ENCODE data around the gene ZSCAN22. TPM values are rescaled to one million over a fixed set of nuclear protein-coding genes. Genes with fewer than 3 reads are reported as not detected.

ZSCAN22 gene
- total and polyA plus RNA-seq, 2 of the 13 experiments (the other 11 are each of a cell fraction or from before 2014, with no cell fraction given), result 2.5 to 3.5 TPM

GRCh38 chr19:58372311-58373133 is 45.7 kb downstream of the ZSCAN22 start (continued):
- no peak for TF ChIP-seq FOXO4 (CRISPR knock-in tag; conservative IDR thresholded peaks at IDR 0.05)
- TF ChIP-seq HNF4A (CRISPR knock-in tag; IDR thresholded peaks at IDR 0.05), result peak; percentile 16; the same call in 1 of the 2 replicates
- peak; percentile 72 for TF ChIP-seq RXRB (CRISPR knock-in tag; IDR thresholded peaks at IDR 0.05; ENCODE audit: borderline replicate concordance)
- no peak for TF ChIP-seq ZNF839 (CRISPR knock-in tag; IDR thresholded peaks at IDR 0.05; ENCODE audit: borderline replicate concordance)
- TF ChIP-seq TCF7 (IDR thresholded peaks at IDR 0.05; ENCODE audit: low read depth), result no peak
- peak; percentile 31; the same call in 1 of the 2 replicates for TF ChIP-seq SAP130 (CRISPR knock-in tag; IDR thresholded peaks at IDR 0.05; ENCODE audit: low read depth)
- TF ChIP-seq ZNF121 (CRISPR knock-in tag; IDR thresholded peaks at IDR 0.05), result no peak
- TF ChIP-seq RAD21 (CRISPR knock-in tag; IDR thresholded peaks at IDR 0.05), result 0 out of 2 replicates have a peak, but pooled peaks have one; percentile 25

DNA sequence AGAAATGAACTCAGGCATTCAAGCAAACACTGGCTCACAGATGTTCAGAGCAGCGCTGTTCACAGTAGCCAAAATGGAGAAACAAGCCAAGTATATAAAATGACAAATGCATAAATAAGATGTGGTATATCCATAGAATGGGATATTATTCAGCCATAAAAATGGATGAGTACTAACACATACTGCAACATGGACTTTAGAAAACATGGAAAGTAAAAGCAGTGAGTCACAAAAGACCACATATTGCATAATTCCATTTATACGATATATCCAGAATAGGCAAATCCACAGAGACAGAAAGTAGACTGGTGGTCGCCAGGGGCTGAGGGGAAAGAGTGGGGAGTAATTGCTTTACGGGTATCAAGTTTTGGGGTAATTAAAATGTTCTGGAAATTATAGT is 47.4 kb downstream of the ZSCAN22 start:
- Histone ChIP-seq H3K27me3 (ENCODE audit: control insufficient read depth in 1 of 2, insufficient read depth in 2 of 2, low read length in 2 of 2) (no peaks in the 10 kb centered on the region), H3K4me3 (replicated peaks in 1 of 3; ENCODE audit: insufficient read depth in 1 of 3, low read depth in 2 of 3, low read length in 3 of 3) (no peak overlapping the region), H2AFZ (ENCODE audit: low read length) (no peak overlapping the region), H4K20me1 (ENCODE audit: insufficient read depth, low read length) (no peaks in the 10 kb centered on the region), H3K4me2 (ENCODE audit: low read depth, low read length) (no peak overlapping the region), H3K4me1 (ENCODE audit: insufficient read depth, low read length) (peaks cover 11% of the 10 kb centered on the region), H3K9me3 (ENCODE audit: low read length) (no peaks in the 10 kb centered on the region), H3K9ac (ENCODE audit: insufficient read depth, low read depth, low read length) (no peak overlapping the region), H3K79me2 (ENCODE audit: insufficient read depth, low read length) (no peaks in the 10 kb centered on the region), H3K36me3 (replicated peaks in 1 of 2; ENCODE audit: control insufficient read depth in 1 of 2, insufficient read depth in 2 of 2, low read length in 2 of 2) (no peaks in the 10 kb centered on the region), H3K27ac (ENCODE audit: extremely low read length, insufficient read depth, low read length) (no peak overlapping the region)
- ChIA-PET POLR2A (interaction anchor here (0.9 to 2.0 kb wide), 3 partner anchors 9 to 34 kb away, joined by 3 to 11 read pairs (median 4); partner anchors contain the start of genes ZNF497 and ZNF584), CTCF (ENCODE audit: low intra/inter-chr PET ratio, low total read pairs) (no interaction called here)
- BruUV-seq (replicated peaks), result no TSS peak
- no peak for ATAC-seq
- intact Hi-C loops (cut with micrococcal nuclease; ENCODE audit: unreplicated experiment) (no loop called here), in situ Hi-C loops (cut with HindIII; ENCODE audit: extremely low pct_ligation_motif_present, low pct_unique_long_range_greater_than_20kb) (no loop called here)
- WGBS (ENCODE audit: low lambda C conversion rate), result 72% methylated on average over 4 of the region's 4 CpGs
- no peak for FAIRE-seq
- DNase-seq (ENCODE audit: low spot score), result no peak
- TF ChIP-seq BCLAF1 (IDR thresholded peaks at IDR 0.05), result no peak
- TF ChIP-seq, protein P1, sequence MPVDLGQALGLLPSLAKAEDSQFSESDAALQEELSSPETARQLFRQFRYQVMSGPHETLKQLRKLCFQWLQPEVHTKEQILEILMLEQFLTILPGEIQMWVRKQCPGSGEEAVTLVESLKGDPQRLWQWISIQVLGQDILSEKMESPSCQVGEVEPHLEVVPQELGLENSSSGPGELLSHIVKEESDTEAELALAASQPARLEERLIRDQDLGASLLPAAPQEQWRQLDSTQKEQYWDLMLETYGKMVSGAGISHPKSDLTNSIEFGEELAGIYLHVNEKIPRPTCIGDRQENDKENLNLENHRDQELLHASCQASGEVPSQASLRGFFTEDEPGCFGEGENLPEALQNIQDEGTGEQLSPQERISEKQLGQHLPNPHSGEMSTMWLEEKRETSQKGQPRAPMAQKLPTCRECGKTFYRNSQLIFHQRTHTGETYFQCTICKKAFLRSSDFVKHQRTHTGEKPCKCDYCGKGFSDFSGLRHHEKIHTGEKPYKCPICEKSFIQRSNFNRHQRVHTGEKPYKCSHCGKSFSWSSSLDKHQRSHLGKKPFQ (CRISPR knock-in tag; IDR thresholded peaks at IDR 0.05; ENCODE audit: insufficient replicate concordance), result no peak
- no peak for TF ChIP-seq HNRNPLL (IDR thresholded peaks at IDR 0.05; ENCODE audit: low read depth, low read length, poor library complexity, severe bottlenecking)
- 0 out of 2 replicates have a peak, but pooled peaks have one; percentile 7 for TF ChIP-seq CEBPB (IDR thresholded peaks at IDR 0.05; ENCODE audit: borderline replicate concordance, low read depth, low read length)
